HG03097 (cell line): ENCODE results near the gene GDPD5.

Source experiments
- ATAC-seq: cut with Tn5 transposase; IDR thresholded peaks from one replicate; pipeline ENCODE4 v1.9.1; 2021; ENCODE audit not compliant: unreplicated experiment, low FRiP score

Gene GDPD5

GRCh38 chr11:75536786-75537641 lies 11.3 kb upstream of the GDPD5 start:
- no peak for ATAC-seq

- ATAC-seq = no peak
Measured at GRCh38 chr11:75535071-75535470, 9.3 kb upstream of the GDPD5 start.

DNA sequence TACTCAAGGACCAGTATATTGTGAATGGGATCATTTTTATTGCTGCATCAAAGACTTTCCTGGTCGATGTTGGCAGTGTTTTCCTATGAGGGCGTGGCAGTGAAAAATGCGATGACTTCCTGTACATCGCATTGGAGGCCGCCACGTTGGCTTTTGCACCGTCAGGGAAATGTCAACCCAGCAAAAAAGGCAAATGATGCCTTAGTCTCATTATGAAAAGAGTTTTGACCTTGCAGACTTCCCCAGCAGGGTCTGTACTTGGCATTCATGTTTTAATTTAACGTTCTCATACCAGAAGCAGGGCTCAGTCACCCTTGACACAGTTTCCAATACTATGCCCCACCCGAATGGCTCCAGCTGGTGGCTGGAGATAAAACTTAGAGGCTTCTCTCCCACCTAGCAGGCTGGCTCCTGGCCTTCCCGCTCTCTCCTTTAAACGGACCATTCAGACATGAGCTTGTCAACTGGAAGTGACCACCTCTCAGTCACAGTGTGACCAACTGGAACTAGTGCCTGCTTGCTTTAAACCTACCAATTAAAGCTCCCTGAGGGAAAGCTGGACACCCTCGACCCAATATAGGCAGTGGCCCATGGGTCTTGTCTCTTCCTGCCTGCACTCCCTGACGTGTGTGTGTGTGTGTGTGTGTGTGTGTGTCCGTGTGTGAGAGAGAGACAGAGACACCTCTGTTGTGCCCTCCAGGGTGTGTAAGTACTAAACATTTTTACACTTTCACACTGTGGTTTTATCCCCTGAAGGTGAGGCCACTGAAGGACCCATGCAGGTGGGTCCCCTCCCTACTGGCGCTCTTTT lies 8.7 kb upstream of the GDPD5 start:
- ATAC-seq = no peak

- ATAC-seq = no peak
Measured at GRCh38 chr11:75533896-75534258, 8.1 kb upstream of the GDPD5 start.

- no peak for ATAC-seq
Measured at GRCh38 chr11:75532200-75533048, 6.7 kb upstream of the GDPD5 start.

DNA sequence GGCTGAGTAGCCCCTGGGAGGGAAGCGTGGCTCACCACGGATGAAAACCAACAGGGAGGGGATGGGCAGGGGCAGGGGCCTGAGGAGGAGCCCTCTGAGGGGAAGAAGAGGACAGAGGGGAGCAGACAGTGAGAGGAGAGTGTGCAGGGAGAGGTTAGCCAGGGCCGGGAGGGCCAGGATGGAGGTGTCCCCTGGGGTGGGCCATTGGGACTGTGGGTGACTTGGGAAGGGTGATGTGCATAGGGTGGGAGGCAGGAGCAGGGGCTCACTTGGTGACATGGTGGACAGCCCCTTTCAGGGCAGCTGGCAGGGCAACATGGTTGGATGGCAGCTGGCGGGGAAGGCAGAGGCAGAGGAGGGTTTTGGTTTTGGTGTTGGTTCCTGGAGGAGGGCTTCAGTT lies 5.6 kb upstream of the GDPD5 start:
- ATAC-seq = no peak

DNA sequence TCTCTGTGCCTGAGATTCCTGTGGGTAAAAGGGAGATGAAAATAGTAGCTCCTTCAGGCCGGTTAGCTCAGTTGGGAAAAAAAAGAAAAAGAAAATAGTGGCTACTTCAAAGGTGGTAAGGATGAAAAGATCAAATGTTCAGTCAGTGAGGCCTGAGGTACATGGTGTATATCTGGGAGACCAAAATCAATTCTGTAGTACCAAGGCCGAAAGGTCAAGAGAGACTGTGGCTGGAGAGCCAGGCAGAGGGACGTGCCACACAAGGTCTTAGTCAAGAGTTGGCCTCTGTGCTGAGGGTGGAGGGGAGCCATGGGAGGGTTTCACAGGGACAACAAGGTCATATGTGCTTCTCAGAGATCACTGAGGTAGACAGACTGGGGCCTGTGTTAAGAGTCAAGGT lies 4.8 kb upstream of the GDPD5 start:
- ATAC-seq = no peak

DNA sequence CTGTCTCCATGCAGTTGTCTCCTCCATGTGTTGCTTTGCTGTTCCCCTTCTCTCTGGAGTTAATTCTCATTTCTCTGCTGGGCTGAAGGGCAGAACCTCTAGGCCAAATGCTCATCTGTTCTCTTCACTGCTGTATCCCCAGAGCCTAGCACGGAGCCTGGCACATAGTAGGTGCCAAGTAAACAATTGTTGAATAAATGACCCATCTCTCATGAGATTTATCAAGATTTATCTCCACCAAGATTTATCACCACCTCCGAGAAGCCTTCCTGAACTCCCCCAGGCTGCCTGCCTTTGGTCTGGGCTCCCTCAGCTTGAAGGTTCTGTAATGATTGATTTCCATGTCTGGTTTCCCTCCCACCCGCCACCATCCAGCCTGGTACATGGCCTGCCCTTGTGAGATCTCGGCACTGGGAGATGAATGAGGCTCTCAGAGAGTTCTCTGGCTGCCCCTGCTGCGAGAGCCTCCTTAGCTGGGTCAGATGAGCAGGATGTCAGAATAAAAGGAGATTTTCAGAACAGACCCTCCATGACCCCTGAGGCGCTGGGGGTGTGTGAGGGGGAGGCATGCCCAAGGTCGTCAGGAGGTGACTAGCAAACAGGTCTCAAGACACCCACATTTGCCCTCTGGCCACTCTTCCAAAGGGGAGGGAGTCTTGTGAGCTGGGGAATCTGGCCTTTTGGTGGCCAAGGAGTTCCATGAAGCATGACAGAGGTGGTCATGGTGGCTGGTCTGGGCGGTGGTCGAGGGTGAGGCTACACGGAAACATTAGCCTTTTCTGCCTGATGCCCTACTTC lies 2.4 kb upstream of the GDPD5 start:
- no peak for ATAC-seq

DNA sequence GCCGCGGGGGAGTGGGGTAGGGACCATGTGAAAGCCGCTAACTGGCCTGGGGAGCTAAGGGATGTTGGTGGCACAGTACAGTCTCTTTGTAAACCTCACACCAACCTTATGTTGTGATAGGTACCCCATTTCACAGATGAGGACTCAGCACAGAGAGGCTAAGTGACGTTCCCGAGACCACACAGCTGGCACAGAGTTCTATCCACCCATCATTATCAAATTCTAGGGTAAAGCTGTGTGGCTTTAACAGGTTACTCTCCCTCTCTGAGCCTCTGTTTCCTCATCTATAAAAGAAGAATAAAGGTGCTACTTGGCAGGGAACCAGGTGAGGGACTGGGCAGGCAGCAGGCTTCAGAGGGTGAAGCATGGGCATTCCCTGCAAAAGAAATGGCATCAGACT lies 1.4 kb upstream of the GDPD5 start:
- no peak for ATAC-seq

GRCh38 chr11:75526192-75526541 lies 426 bp upstream of the GDPD5 start:
- ATAC-seq = no peak

GRCh38 chr11:75524665-75525432 lies 892 bp downstream of the GDPD5 start:
- ATAC-seq = no peak

DNA sequence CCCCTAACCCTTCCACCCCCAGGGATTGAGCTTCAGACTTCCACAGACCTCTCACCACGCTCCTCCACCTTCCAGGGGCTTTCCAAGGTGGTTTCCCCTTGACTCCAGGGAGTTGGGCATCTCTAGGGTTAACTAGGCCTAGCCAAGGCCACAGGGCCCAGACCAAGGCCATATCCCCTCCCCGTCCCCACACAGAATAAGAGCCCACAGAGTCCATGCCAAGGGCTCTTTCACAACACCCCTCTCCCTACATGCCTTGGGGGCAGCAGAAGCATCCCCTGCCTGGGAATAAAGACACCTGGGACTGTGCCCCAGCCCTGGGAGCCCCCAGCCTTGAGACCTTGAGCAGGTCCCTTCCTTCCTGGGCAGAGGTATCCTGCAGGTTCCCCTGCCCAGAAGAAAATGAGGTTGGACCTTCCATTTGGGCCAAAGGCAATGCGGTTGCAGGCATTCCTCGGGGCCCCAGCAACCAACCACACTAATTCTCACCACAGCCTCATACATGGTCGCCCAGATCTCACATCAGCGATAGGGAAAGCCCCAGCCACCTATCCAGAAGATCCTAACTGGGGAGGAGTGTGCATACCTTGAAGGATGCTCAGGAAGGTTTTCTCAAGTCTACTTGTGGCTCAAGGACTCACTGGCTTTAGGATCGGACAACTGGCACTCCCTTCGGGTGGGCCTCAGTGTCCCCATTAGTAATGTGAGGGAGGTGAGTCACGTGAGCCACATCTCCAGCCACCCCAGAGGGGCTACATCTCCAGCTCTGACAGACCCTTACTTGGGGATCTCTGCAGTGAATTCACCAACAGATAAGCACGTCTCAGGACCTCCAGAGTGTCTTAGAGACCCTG lies 1.7 kb downstream of the GDPD5 start:
- ATAC-seq = no peak

DNA sequence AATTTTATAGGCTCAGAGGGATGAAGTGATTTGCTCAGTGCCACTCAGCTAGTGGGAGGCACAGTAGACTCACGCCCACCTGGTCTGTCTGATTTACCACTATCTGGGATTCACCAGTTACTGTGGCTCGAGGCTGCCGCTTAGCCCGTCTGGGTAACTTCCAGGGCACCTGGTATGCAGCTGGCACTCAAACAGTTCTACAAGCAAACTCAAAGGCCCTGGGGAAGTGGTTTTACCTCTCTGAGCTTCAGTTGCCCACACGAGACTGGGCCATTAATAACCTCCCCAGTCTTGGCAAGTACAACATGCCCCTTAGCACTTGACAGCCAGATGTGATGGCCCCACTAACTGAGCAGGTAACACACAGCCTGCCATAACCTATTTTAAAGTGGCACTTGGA lies 2.6 kb downstream of the GDPD5 start:
- no peak for ATAC-seq

- no peak for ATAC-seq
Measured at GRCh38 chr11:75522286-75523044, 3.3 kb downstream of the GDPD5 start.

DNA sequence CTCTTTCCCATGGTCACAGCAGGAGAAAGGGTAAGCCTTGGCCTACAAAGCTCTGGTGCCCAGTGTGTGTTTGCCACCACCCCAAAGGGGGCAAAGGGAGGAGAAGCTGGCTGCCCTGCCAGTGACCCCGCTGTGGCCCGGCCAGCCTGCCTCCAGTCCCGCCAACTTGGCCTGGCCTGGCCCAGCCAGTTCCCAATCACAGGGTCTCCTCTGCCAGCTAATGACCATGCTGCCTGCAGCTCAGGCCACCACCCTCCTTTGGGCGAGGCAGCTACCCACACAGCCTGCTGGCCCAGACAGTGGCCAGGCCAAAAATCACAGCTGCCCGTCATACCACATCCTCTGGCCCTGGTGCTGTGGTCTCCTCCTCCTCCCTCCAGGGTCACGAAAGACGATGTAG lies 5.1 kb downstream of the GDPD5 start:
- no peak for ATAC-seq

DNA sequence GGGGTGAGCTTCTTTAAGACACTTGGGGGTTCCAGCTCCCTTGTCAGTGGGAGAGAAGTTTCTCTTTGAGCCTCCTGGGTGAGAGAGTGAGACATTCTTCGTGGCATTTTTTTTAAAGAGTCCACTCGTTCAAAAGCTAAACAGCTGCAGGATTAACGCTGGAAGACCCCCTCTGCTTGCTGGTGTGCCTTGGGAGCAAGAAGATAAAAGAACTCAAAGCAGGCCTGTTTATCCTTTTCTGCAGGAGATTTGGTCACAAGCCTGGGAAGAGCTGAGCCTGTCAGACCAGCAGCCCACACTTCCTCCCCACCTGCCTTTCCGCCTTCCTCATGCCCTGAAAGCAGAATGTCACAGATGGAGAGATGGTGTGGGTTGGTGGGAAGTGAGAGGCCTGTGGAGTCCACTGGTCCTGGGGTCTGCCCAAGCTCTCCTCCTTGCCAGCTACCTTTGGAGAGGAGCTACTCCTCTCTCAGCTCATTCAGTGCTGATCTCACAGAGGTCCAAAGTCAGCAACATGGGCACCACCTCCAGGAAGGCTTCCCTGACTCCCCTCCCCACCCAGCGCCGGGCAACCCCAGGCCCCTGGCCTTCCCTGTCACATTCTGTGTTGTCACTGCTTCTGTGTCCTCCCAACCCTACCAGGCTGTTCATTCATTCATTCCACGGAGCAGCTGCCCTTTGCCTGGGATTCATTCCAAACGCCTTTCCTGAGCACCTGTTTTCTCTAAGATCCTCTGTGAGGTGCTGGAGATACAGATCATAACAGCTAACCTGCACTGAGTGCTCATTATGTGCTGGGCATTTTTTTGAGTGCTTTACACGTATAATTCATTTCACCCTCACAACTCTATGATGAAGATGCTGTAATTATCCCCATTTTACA lies 6.7 kb downstream of the GDPD5 start:
- no peak for ATAC-seq

DNA sequence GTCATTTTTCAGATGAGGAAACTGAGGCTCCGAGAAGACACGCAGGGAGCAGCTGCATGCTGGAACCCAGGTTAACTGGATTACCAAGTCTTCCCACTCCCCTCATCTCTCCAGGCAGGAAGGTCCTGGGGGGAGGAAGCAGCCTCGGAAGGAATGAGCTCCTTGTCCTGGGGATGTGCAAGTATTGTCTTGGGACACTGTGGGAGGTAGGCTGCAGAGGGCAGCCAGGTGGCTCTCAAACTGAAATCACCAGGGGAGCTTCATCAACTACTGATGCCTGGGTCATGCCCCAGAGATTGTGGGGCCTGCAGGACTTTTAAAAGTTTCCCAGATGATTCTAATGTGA lies 7.6 kb downstream of the GDPD5 start:
- no peak for ATAC-seq
